ENCODE data around the gene PCDHGA4.
"Not testable (repeated sequence)": the region's sequence is repeated elsewhere in the genome, so short reads cannot be mapped to it uniquely, and the experiment has no call there.

The PCDHGA4 gene

DNA sequence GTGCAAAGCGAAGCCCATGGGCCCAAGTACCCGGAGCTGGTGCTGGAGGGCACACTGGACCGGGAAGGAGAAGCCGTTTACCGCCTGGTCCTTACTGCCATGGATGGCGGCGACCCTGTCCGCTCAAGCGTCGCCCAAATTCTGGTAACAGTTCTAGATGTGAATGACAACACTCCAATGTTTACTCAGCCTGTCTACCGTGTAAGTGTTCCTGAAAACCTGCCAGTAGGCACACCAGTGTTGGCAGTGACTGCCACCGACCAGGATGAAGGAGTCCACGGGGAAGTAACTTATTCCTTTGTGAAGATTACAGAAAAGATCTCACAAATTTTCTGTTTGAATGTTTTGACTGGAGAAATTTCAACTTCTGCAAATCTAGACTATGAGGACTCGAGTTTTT lies 19.8 kb downstream of the PCDHGA4 start:
- Histone ChIP-seq H3K4me3 (ENCODE audit: low read depth in 1 of 2, low read length in 1 of 2) (no peak overlapping the region), H3K36me3 (no peaks in the 10 kb centered on the region), H3K27me3 (peaks cover 96% of the 10 kb centered on the region), H3K4me1 (ENCODE audit: control insufficient read depth in 1 of 2, insufficient read depth in 1 of 2, low read depth in 1 of 2, low read length in 1 of 2) (no peaks in the 10 kb centered on the region), H3K27ac (no peak overlapping the region), H3K9me3 (peaks cover 38% of the 10 kb centered on the region)
- TF ChIP-seq, protein P1, sequence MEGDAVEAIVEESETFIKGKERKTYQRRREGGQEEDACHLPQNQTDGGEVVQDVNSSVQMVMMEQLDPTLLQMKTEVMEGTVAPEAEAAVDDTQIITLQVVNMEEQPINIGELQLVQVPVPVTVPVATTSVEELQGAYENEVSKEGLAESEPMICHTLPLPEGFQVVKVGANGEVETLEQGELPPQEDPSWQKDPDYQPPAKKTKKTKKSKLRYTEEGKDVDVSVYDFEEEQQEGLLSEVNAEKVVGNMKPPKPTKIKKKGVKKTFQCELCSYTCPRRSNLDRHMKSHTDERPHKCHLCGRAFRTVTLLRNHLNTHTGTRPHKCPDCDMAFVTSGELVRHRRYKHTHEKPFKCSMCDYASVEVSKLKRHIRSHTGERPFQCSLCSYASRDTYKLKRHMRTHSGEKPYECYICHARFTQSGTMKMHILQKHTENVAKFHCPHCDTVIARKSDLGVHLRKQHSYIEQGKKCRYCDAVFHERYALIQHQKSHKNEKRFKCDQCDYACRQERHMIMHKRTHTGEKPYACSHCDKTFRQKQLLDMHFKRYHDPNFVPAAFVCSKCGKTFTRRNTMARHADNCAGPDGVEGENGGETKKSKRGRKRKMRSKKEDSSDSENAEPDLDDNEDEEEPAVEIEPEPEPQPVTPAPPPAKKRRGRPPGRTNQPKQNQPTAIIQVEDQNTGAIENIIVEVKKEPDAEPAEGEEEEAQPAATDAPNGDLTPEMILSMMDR (IDR thresholded peaks at IDR 0.05) = no peak

DNA sequence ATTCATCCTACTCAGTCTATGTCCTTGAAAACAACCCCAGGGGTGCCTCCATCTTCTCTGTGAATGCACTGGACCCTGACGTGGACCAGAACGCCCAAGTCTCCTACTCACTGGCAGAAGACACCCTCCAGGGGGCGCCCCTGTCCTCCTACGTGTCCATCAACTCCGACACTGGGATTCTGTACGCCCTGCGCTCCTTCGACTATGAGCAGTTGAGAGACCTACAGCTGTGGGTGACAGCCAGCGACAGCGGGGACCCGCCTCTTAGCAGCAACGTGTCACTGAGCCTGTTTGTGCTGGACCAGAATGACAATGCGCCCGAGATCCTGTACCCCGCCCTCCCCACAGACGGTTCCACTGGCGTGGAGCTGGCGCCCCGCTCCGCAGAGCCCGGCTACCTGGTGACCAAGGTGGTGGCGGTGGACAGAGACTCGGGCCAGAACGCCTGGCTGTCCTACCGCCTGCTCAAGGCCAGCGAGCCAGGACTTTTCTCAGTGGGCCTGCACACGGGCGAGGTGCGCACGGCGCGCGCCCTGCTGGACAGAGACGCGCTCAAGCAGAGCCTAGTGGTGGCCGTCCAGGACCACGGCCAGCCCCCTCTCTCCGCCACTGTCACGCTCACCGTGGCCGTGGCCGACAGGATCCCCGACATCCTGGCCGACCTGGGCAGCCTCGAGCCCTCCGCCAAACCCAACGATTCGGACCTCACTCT lies 20.8 kb downstream of the PCDHGA4 start:
- H3K36me3 ChIP-seq; H3K4me3 ChIP-seq (ENCODE audit: low read depth in 1 of 2, low read length in 1 of 2); H3K4me1 ChIP-seq (ENCODE audit: control insufficient read depth in 1 of 2, insufficient read depth in 1 of 2, low read depth in 1 of 2, low read length in 1 of 2); H3K27ac ChIP-seq: not testable (repeated sequence)
- Histone ChIP-seq H3K9me3 (peaks cover 38% of the 10 kb centered on the region), H3K27me3 (peaks cover 94% of the 10 kb centered on the region)

DNA sequence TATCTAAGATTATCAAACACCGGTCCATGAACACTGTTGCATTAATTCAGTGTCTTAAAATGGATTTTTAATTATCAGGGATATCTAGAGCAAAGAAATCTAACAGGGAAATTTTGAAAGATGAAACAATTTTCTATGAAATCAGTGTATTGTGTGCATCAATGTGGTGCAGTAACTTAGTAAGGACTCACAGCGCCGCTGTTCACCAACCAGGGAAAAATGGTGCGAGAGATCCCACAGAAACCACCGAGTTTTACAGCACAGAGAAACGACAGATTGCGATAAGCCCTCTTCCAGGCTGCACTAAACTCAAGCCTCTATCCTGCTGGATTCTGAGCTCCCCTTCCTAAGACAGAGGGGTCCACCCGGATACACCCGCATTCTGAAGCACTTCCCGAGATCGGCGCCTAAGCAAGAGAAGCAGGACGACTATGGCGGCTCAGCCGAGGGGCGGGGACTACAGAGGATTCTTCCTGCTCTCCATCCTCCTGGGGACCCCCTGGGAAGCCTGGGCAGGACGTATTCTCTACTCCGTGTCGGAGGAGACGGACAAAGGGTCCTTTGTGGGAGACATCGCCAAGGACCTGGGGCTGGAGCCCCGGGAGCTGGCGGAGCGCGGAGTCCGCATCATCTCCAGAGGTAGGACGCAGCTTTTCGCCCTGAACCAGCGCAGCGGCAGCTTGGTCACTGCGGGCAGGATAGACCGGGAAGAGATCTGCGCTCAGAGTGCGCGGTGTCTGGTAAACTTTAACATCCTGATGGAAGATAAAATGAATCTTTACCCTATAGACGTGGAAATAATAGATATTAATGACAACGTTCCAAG lies 27.9 kb downstream of the PCDHGA4 start, which contains the start of gene PCDHGA7:
Gene PCDHGA7, plus strand, starts transcription at position 274 of the 826 bp plus-strand sequence. Its CDS starts 158 bp downstream, at position 432.
- Histone ChIP-seq H3K27ac (no peak within 1 kb of the TSS), H3K9me3 (peaks cover 12% of the 10 kb centered on the region), H3K27me3 (peaks cover 97% of the 10 kb centered on the region), H3K36me3 (no peaks in the 10 kb centered on the region), H3K4me1 (ENCODE audit: control insufficient read depth in 1 of 2, insufficient read depth in 1 of 2, low read depth in 1 of 2, low read length in 1 of 2) (no peaks in the 10 kb centered on the region), H3K4me3 (ENCODE audit: low read depth in 1 of 2, low read length in 1 of 2) (no peak within 1 kb of the TSS)
- TF ChIP-seq, protein P1 (IDR thresholded peaks at IDR 0.05) = no peak

DNA sequence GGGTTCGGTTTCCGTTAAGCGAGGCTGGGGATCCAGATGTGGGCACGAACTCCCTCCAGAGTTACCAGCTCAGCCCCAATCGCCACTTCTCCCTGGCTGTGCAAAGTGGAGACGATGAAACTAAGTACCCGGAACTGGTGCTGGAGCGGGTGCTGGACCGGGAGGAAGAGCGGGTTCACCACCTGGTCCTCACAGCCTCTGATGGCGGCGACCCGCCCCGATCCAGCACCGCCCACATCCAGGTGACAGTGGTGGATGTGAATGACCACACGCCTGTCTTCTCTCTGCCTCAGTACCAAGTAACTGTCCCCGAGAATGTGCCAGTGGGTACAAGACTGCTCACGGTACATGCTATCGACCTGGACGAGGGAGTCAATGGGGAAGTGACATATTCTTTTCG lies 28.5 kb downstream of the PCDHGA4 start:
- Histone ChIP-seq H3K4me1 (ENCODE audit: control insufficient read depth in 1 of 2, insufficient read depth in 1 of 2, low read depth in 1 of 2, low read length in 1 of 2) (no peaks in the 10 kb centered on the region), H3K4me3 (ENCODE audit: low read depth in 1 of 2, low read length in 1 of 2) (no peak overlapping the region), H3K9me3 (peaks cover 9% of the 10 kb centered on the region), H3K27ac (no peak overlapping the region), H3K27me3 (peaks cover 96% of the 10 kb centered on the region), H3K36me3 (no peaks in the 10 kb centered on the region)
- TF ChIP-seq, protein P1 (IDR thresholded peaks at IDR 0.05) = no peak

DNA sequence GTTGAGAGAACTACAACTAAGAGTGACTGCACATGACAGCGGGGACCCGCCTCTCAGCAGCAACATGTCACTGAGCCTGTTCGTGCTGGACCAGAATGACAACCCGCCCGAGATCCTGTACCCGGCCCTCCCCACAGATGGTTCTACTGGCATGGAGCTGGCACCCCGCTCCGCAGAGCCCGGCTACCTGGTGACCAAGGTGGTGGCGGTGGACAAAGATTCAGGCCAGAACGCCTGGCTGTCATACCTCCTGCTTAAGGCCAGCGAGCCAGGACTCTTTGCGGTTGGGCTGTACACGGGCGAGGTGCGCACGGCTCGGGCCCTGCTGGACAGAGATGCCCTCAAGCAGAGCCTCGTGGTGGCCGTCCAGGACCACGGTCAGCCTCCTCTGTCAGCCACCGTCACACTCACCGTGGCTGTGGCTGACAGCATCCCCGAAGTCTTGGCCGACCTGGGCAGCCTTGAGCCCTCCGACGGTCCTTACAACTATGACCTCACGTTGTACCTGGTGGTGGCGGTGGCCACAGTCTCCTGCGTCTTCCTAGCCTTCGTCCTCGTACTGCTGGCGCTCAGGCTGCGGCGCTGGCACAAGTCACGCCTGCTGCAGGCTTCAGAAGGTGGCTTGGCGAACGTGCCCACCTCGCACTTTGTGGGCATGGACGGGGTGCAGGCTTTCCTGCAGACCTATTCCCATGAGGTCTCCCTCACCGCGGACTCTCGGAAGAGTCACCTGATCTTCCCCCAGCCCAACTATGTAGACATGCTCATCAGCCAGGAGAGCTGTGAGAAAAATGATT lies 29.8 kb downstream of the PCDHGA4 start:
- Histone ChIP-seq H3K4me3 (ENCODE audit: low read depth in 1 of 2, low read length in 1 of 2) (no peak overlapping the region), H3K36me3 (no peaks in the 10 kb centered on the region), H3K27me3 (peaks cover 96% of the 10 kb centered on the region), H3K27ac (no peak overlapping the region), H3K4me1 (ENCODE audit: control insufficient read depth in 1 of 2, insufficient read depth in 1 of 2, low read depth in 1 of 2, low read length in 1 of 2) (no peaks in the 10 kb centered on the region), H3K9me3 (peaks cover 18% of the 10 kb centered on the region)
- TF ChIP-seq, protein P1 (IDR thresholded peaks at IDR 0.05) = no peak

DNA sequence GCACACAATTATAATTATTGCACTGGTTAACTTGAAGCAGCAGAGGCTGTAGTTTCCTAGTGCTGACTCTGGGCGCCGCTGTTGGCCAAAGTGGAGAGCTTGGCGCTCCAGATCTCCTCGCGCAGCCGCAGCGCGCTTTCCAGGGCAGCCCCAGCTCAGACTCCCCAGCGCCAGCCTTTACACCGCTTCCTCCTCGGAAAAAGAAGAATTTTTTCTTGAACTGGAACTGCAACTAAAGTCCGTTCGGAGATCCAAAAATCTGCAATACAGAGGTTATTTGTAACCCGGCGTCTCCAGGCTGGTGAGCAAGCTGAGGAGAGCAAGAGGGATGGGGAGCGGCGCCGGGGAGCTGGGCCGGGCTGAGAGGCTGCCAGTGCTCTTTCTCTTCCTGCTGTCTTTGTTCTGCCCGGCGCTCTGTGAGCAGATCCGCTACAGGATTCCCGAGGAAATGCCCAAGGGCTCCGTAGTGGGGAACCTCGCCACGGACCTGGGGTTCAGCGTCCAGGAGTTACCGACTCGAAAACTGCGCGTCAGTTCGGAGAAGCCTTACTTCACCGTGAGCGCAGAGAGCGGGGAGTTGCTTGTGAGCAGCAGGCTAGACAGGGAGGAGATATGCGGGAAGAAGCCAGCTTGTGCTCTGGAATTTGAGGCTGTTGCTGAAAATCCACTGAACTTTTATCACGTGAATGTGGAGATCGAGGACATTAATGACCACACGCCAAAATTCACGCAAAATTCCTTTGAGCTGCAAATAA lies 32.9 kb downstream of the PCDHGA4 start, which contains the start of gene PCDHGB4:
Gene PCDHGB4, plus strand, starts transcription at position 142 of the 755 bp plus-strand sequence. Its CDS starts 187 bp downstream, at position 329.
- H3K36me3 ChIP-seq; H3K4me1 ChIP-seq (ENCODE audit: control insufficient read depth in 1 of 2, insufficient read depth in 1 of 2, low read depth in 1 of 2, low read length in 1 of 2); H3K27ac ChIP-seq; H3K4me3 ChIP-seq (ENCODE audit: low read depth in 1 of 2, low read length in 1 of 2): not testable (repeated sequence)
- Histone ChIP-seq H3K9me3 (peaks cover 20% of the 10 kb centered on the region), H3K27me3 (peaks cover 98% of the 10 kb centered on the region)
